Measurements from ENCODE around the gene FER.
"Not testable (repeated sequence)": the region's sequence is repeated elsewhere in the genome, so short reads cannot be mapped to it uniquely, and the experiment has no call there.

- TF ChIP-seq ZNF704 (CRISPR knock-in tag; IDR thresholded peaks at IDR 0.05; ENCODE audit: borderline replicate concordance); NFRKB (IDR thresholded peaks at IDR 0.05); ZNF3 (CRISPR knock-in tag; IDR thresholded peaks at IDR 0.05); BCL6 (CRISPR knock-in tag; IDR thresholded peaks at IDR 0.05); ZNF816 (CRISPR knock-in tag; IDR thresholded peaks at IDR 0.05; ENCODE audit: borderline replicate concordance); RAD21 (CRISPR knock-in tag; IDR thresholded peaks at IDR 0.05); NR2F6 (IDR thresholded peaks at IDR 0.05); NR2F6 (CRISPR knock-in tag; IDR thresholded peaks at IDR 0.05); ZNF263 (CRISPR knock-in tag; IDR thresholded peaks at IDR 0.05); ZNF746 (CRISPR knock-in tag; IDR thresholded peaks at IDR 0.05): not testable (repeated sequence)
Observed at GRCh38 chr5:108992396-108993085, 244.8 kb downstream of the FER start.

All from HepG2 (cell line).